SK-N-SH treated with all-trans-retinoic acid at 6 μM for 48 hours (cell line): ENCODE data around the gene NRDC.
"Not testable (repeated sequence)": the region's sequence is repeated elsewhere in the genome, so short reads cannot be mapped to it uniquely, and the experiment has no call there.

Experiments
- ATAC-seq: fragments of 200-7000 bp; cut with Tn5 transposase; 3 replicates; pipeline ENCODE4 v1.9.1; 2020; ENCODE audit warnings: mild to moderate bottlenecking, moderate library complexity
- ARNTL ChIP-seq: fragments of 450-650 bp; formaldehyde crosslinking; IDR thresholded peaks from 2 replicates; pipeline ENCODE4 v1.5.0; 2020; ENCODE audit warnings: low read depth, mild to moderate bottlenecking, moderate library complexity, borderline replicate concordance
- CREB5 ChIP-seq: fragments of 250-450 bp; sonication (Bioruptor Pico); IDR thresholded peaks from 2 replicates; pipeline ENCODE4 v1.5.1; 2020; ENCODE audit warnings: low read depth, mild to moderate bottlenecking, moderate library complexity
- CSDC2 ChIP-seq: fragments of 250-450 bp; sonication (Bioruptor Pico); IDR thresholded peaks from 2 replicates; pipeline ENCODE4 v1.5.0; 2020; ENCODE audit warnings: mild to moderate bottlenecking, moderate library complexity
- CSRNP3 ChIP-seq: fragments of 250-450 bp; sonication (Bioruptor Pico); IDR thresholded peaks from 2 replicates; pipeline ENCODE4 v1.5.1; 2021; ENCODE audit warnings: mild to moderate bottlenecking, moderate library complexity
- ESRRG ChIP-seq: fragments of 250-450 bp; sonication (Bioruptor Pico); IDR thresholded peaks from 2 replicates; pipeline ENCODE4 v1.6.1; 2021; ENCODE audit warnings: mild to moderate bottlenecking
- GLIS3 ChIP-seq: fragments of 250-450 bp; sonication (Bioruptor Pico); IDR thresholded peaks from 2 replicates; pipeline ENCODE4 v1.5.0; 2020; ENCODE audit warnings: mild to moderate bottlenecking, moderate library complexity
- ISL1 ChIP-seq: fragments of 250-450 bp; sonication (Bioruptor Pico); IDR thresholded peaks from 2 replicates; pipeline ENCODE4 v2.1.2; 2022; ENCODE audit warnings: mild to moderate bottlenecking, moderate library complexity
- OSR1 ChIP-seq: fragments of 250-450 bp; sonication (Bioruptor Pico); IDR thresholded peaks from 2 replicates; pipeline ENCODE4 v1.8.0; 2022; ENCODE audit warnings: moderate library complexity, mild to moderate bottlenecking, inconsistent platforms
- PATZ1 ChIP-seq: fragments of 250-450 bp; sonication (Bioruptor Pico); IDR thresholded peaks from 2 replicates; pipeline ENCODE4 v1.8.0; 2020; ENCODE audit warnings: mild to moderate bottlenecking, moderate library complexity, borderline replicate concordance
- POU6F1 ChIP-seq: fragments of 250-450 bp; sonication (Bioruptor Pico); IDR thresholded peaks from 2 replicates; pipeline ENCODE4 v1.8.0; 2021; ENCODE audit warnings: low read depth, mild to moderate bottlenecking, moderate library complexity, borderline replicate concordance
- PPARA ChIP-seq: fragments of 250-450 bp; sonication (Bioruptor Pico); IDR thresholded peaks from 2 replicates; pipeline ENCODE4 v1.5.0; 2020; ENCODE audit warnings: mild to moderate bottlenecking, borderline replicate concordance
- RARB ChIP-seq: fragments of 250-450 bp; sonication (Bioruptor Pico); IDR thresholded peaks from 2 replicates; pipeline ENCODE4 v1.8.0; 2021; ENCODE audit warnings: mild to moderate bottlenecking, moderate library complexity
- SNAI2 ChIP-seq: fragments of 250-450 bp; sonication (Bioruptor Pico); IDR thresholded peaks from 2 replicates; pipeline ENCODE4 v1.5.0; 2020; ENCODE audit warnings: mild to moderate bottlenecking, moderate library complexity
- TCF4 ChIP-seq: fragments of 250-450 bp; sonication (Bioruptor Pico); IDR thresholded peaks from 2 replicates; pipeline ENCODE4 v1.8.0; 2021; ENCODE audit warnings: mild to moderate bottlenecking, moderate library complexity, borderline replicate concordance
- TOX ChIP-seq: fragments of 250-450 bp; sonication (Bioruptor Pico); IDR thresholded peaks from 2 replicates; pipeline ENCODE4 v1.8.0; 2021; ENCODE audit warnings: mild to moderate bottlenecking, moderate library complexity, borderline replicate concordance
- ZFP3 ChIP-seq: fragments of 250-450 bp; sonication (Bioruptor Pico); IDR thresholded peaks from 2 replicates; pipeline ENCODE4 v1.5.0; 2020; ENCODE audit warnings: mild to moderate bottlenecking, moderate library complexity
- ZFP30 ChIP-seq: fragments of 450-650 bp; formaldehyde crosslinking; IDR thresholded peaks from 2 replicates; pipeline ENCODE4 v1.5.0; 2022; ENCODE audit warnings: mild to moderate bottlenecking, moderate library complexity
- ZNF565 ChIP-seq: fragments of 450-650 bp; formaldehyde crosslinking; conservative IDR thresholded peaks from 2 replicates; pipeline ENCODE4 v1.5.0; 2020; ENCODE audit warnings: low read depth, mild to moderate bottlenecking, moderate library complexity
- ZNF70 ChIP-seq: fragments of 450-650 bp; formaldehyde crosslinking; IDR thresholded peaks from 2 replicates; pipeline ENCODE4 v1.5.0; 2020; ENCODE audit warnings: mild to moderate bottlenecking, moderate library complexity
- ZNF8 ChIP-seq: fragments of 450-650 bp; formaldehyde crosslinking; IDR thresholded peaks from 2 replicates; pipeline ENCODE4 v1.5.0; 2020; ENCODE audit warnings: mild to moderate bottlenecking, moderate library complexity

The NRDC gene

GRCh38 chr1:51877434-51878307 is 856 bp downstream of the NRDC start (continued):
- no peak for TF ChIP-seq CSDC2 (CRISPR knock-in tag)
- no peak for TF ChIP-seq ESRRG
- TF ChIP-seq GLIS3 (CRISPR knock-in tag) = no peak
- no peak for TF ChIP-seq CSRNP3
- no peak for TF ChIP-seq PPARA
- TF ChIP-seq ZFP3 (CRISPR knock-in tag) = no peak
- TF ChIP-seq RARB (CRISPR knock-in tag) = no peak
- TF ChIP-seq ISL1 (CRISPR knock-in tag) = no peak

GRCh38 chr1:51875836-51876235 is 2.7 kb downstream of the NRDC start:
- no peak for ATAC-seq
- TF ChIP-seq ZFP30 (CRISPR knock-in tag) = no peak
- TF ChIP-seq CREB5 (CRISPR knock-in tag) = no peak
- TF ChIP-seq PPARA = no peak
- no peak for TF ChIP-seq CSDC2 (CRISPR knock-in tag)
- TF ChIP-seq ISL1 (CRISPR knock-in tag) = no peak
- TF ChIP-seq TCF4 (CRISPR knock-in tag) = no peak
- TF ChIP-seq TOX = no peak
- no peak for TF ChIP-seq ARNTL
- no peak for TF ChIP-seq SNAI2 (CRISPR knock-in tag)
- TF ChIP-seq, all 23 proteins: peak for 0

GRCh38 chr1:51875291-51875772 is 3.2 kb downstream of the NRDC start:
- no peak for ATAC-seq
- TF ChIP-seq ZNF70 (no peak), OSR1 (CRISPR knock-in tag) (no peak), GLIS3 (CRISPR knock-in tag) (no peak), TOX (no peak), ZNF565 (no peak), ZNF8 (CRISPR knock-in tag) (no peak)
- TF ChIP-seq, all 23 proteins: peak for 0

GRCh38 chr1:51873270-51873669 is 5.3 kb downstream of the NRDC start:
- ATAC-seq = not testable (repeated sequence)

GRCh38 chr1:51871351-51871975 is 7.1 kb downstream of the NRDC start:
- no peak for ATAC-seq
- TF ChIP-seq RARB (CRISPR knock-in tag) = no peak

- TF ChIP-seq ZFP30 (CRISPR knock-in tag) = no peak
- no peak for TF ChIP-seq ZNF70
- TF ChIP-seq CSDC2 (CRISPR knock-in tag) = no peak
- TF ChIP-seq PPARA = no peak
- TF ChIP-seq PATZ1 = no peak
- no peak for TF ChIP-seq POU6F1
- no peak for TF ChIP-seq ESRRG
- no peak for TF ChIP-seq SNAI2 (CRISPR knock-in tag)
- no peak for ATAC-seq
Measured at GRCh38 chr1:51870603-51871350, 7.8 kb downstream of the NRDC start.
